GM12878 (cell line): Measurements from ENCODE around the gene KANSL2. TPM values are rescaled to one million over a fixed set of nuclear protein-coding genes. Genes with fewer than 3 reads are reported as not detected.

Experiments used
- CREB1 ChIP-seq: IDR thresholded peaks from 2 replicates; pipeline ENCODE4 v1.6.1; 2012; ENCODE audit warnings: low read depth, mild to moderate bottlenecking, inconsistent platforms
- CTCF ChIP-seq, 3 experiments: IDR thresholded peaks in 2 of 3; conservative IDR thresholded peaks in 1 of 3; 2 replicates each; pipeline ENCODE4 v1.5.1; 2011; ENCODE audit warnings: low read depth in 3 of 3, low read length in 3 of 3, mild to moderate bottlenecking in 3 of 3, control low read depth in 2 of 3, moderate library complexity in 2 of 3, inconsistent platforms in 1 of 3, mixed read lengths in 1 of 3; ENCODE audit not compliant: control insufficient read depth in 2 of 3, insufficient read depth in 1 of 3; ENCODE audit errors: extremely low read depth in 1 of 3
- ETV6 ChIP-seq, 2 experiments: fragments of 450-650 bp in 1 of 2; IDR thresholded peaks in 1 of 2; conservative IDR thresholded peaks in 1 of 2; 2 replicates each; pipeline ENCODE4 v1.6.1; 2014; ENCODE audit warnings: antibody characterized with exemption in 1 of 2, borderline replicate concordance in 1 of 2, low read depth in 1 of 2, mild to moderate bottlenecking in 1 of 2, moderate library complexity in 1 of 2
- FOS ChIP-seq: IDR thresholded peaks from 3 replicates; pipeline ENCODE4 v1.6.1; 2011; ENCODE audit warnings: borderline replicate concordance; ENCODE audit not compliant: insufficient read length; ENCODE audit errors: extremely low read depth
- GATAD2B ChIP-seq: fragments of 450-650 bp; conservative IDR thresholded peaks from 2 replicates; pipeline ENCODE4 v1.6.1; 2017; ENCODE audit warnings: low read depth, mild to moderate bottlenecking, moderate library complexity
- HCFC1 ChIP-seq: fragments of 150-350 bp; IDR thresholded peaks from 2 replicates; pipeline ENCODE4 v1.6.1; 2014; ENCODE audit warnings: low read length
- NFIC ChIP-seq: IDR thresholded peaks from 2 replicates; pipeline ENCODE4 v1.6.1; 2012; ENCODE audit warnings: low read depth, mild to moderate bottlenecking, inconsistent platforms, low read length, moderate library complexity
- NFYB ChIP-seq: IDR thresholded peaks from 2 replicates; pipeline ENCODE4 v1.6.1; 2011; ENCODE audit warnings: low read depth, mild to moderate bottlenecking, low read length, improper control_type of control experiment, moderate library complexity; ENCODE audit not compliant: insufficient read depth
- NKRF ChIP-seq: fragments of 450-650 bp; conservative IDR thresholded peaks from 2 replicates; pipeline ENCODE4 v1.6.1; 2017; ENCODE audit warnings: mild to moderate bottlenecking, moderate library complexity
- NR2F1 ChIP-seq: fragments of 450-650 bp; conservative IDR thresholded peaks from 2 replicates; pipeline ENCODE4 v1.6.1; 2017; ENCODE audit warnings: mild to moderate bottlenecking
- RAD51 ChIP-seq: fragments of 450-650 bp; IDR thresholded peaks from 2 replicates; pipeline ENCODE4 v1.6.1; 2016; ENCODE audit warnings: moderate library complexity, mild to moderate bottlenecking, inconsistent platforms
- RB1 ChIP-seq: fragments of 450-650 bp; formaldehyde crosslinking; IDR thresholded peaks from 2 replicates; pipeline ENCODE4 v1.6.1; 2017; ENCODE audit warnings: mild to moderate bottlenecking, borderline replicate concordance
- RFX5 ChIP-seq: IDR thresholded peaks from 2 replicates; pipeline ENCODE4 v1.6.1; 2011; ENCODE audit warnings: low read depth, low read length, improper control_type of control experiment
- SIN3A ChIP-seq: IDR thresholded peaks from 2 replicates; pipeline ENCODE4 v1.6.1; 2012; ENCODE audit warnings: low read depth, low read length, improper control_type of control experiment
- SMAD5 ChIP-seq: IDR thresholded peaks from 2 replicates; pipeline ENCODE4 v1.6.1; 2016; ENCODE audit warnings: antibody characterized with exemption, low read depth
- SMARCA5 ChIP-seq: fragments of 450-650 bp; IDR thresholded peaks from 2 replicates; pipeline ENCODE4 v1.6.1; 2017; ENCODE audit warnings: mild to moderate bottlenecking
- SMC3 ChIP-seq: IDR thresholded peaks from 2 replicates; pipeline ENCODE4 v1.6.1; 2011; ENCODE audit warnings: low read length, improper control_type of control experiment, borderline replicate concordance
- SREBF2 ChIP-seq: IDR thresholded peaks from 2 replicates; pipeline ENCODE4 v1.6.1; 2012; ENCODE audit warnings: mild to moderate bottlenecking, low read length
- STAT1 ChIP-seq: fragments of 450-650 bp; conservative IDR thresholded peaks from 2 replicates; pipeline ENCODE4 v1.6.1; 2014; ENCODE audit warnings: antibody characterized with exemption, mild to moderate bottlenecking
- SUPT20H ChIP-seq: IDR thresholded peaks from 2 replicates; pipeline ENCODE4 v1.6.1; 2011; ENCODE audit warnings: low read depth, mild to moderate bottlenecking, low read length, moderate library complexity, borderline replicate concordance; ENCODE audit not compliant: control insufficient read depth
- ZBTB33 ChIP-seq: fragments of 450-650 bp; IDR thresholded peaks from 2 replicates; pipeline ENCODE4 v1.6.1; 2017; ENCODE audit warnings: mild to moderate bottlenecking
- ZNF217 ChIP-seq: fragments of 450-650 bp; IDR thresholded peaks from 2 replicates; pipeline ENCODE4 v1.6.1; 2017; ENCODE audit warnings: antibody characterized with exemption, mild to moderate bottlenecking
- ZNF24 ChIP-seq: fragments of 450-650 bp; IDR thresholded peaks from 2 replicates; pipeline ENCODE4 v1.6.1; 2017; ENCODE audit warnings: antibody characterized with exemption, mild to moderate bottlenecking
- polyA plus RNA-seq, 11 experiments: library from polyadenylated mRNA; depleted of rRNA in 4 of 11; unstranded in 6 of 11; stranded (reverse) in 5 of 11; fragments of >200 nt; fragmentation: Nextera tagmentation in 4 of 11; fragmentation: Illumina TruSeq in 1 of 11; extraction: Ambion mirVana in 4 of 11; extraction: Trizol in 1 of 11; gene quantifications; 1 replicate in 1 of 11; 2 replicates in 10 of 11; pipeline versions ENCODE4 v1.2.1 to v1.2.3, GENCODE V29; 2011 to 2016; ENCODE audit warnings: inconsistent platforms in 2 of 11, missing spikeins in 2 of 11, low read depth in 1 of 11
- total RNA-seq, 4 experiments: library from RNA; depleted of rRNA in 3 of 4; stranded (reverse); fragments of >200 nt in 3 of 4; fragmentation: Illumina TruSeq in 1 of 4; extraction: Trizol in 1 of 4; gene quantifications; 2 replicates each; pipeline versions ENCODE4 v1.2.1 to v1.2.3, GENCODE V29; 2013 to 2021
- TF ChIP-seq, protein P1 (sequence below): IDR thresholded peaks from 2 replicates; pipeline ENCODE4 v1.6.1; 2012; ENCODE audit warnings: low read depth, low read length, improper control_type of control experiment
- TF ChIP-seq, protein P2 (sequence below): IDR thresholded peaks from 2 replicates; pipeline ENCODE4 v1.6.1; 2011; ENCODE audit warnings: low read depth, mild to moderate bottlenecking, low read length, moderate library complexity, borderline replicate concordance; ENCODE audit errors: extremely low read depth

Gene KANSL2
- total and polyA plus RNA-seq, 10 of the 15 experiments (the other 5 are each of a cell fraction or from before 2014, with no cell fraction given) = 28.1 to 54.8 (median 40.9) TPM

DNA sequence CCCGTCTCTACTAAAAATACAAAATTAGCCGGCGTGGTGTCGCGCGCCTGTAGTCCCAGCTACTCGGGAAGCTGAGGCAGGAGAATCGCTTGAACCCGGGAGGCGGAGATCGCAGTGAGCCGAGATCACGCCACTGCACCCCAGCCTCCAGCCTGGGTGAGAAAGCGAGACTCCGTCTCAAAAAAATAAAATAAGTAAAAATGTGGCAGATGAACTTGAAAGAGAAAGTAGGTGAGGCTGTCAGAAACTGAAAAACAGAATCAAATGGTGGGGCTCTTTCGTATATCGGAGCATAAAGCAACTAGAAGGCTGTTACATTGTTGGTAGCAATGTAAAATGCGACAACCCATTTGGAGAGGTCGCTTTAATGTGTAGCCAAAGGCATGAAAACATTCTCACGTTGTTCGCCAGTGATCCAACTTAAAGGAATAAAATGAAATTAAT, 35.2 kb upstream of the KANSL2 start (continued):
- TF ChIP-seq, protein P1, sequence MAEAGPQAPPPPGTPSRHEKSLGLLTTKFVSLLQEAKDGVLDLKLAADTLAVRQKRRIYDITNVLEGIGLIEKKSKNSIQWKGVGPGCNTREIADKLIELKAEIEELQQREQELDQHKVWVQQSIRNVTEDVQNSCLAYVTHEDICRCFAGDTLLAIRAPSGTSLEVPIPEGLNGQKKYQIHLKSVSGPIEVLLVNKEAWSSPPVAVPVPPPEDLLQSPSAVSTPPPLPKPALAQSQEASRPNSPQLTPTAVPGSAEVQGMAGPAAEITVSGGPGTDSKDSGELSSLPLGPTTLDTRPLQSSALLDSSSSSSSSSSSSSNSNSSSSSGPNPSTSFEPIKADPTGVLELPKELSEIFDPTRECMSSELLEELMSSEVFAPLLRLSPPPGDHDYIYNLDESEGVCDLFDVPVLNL = no peak
- TF ChIP-seq STAT1 (0 out of 2 replicates have a peak, but pooled peaks have one; percentile 11), SMARCA5 (peak; percentile 77; the same call in 1 of the 2 replicates), NFIC (0 out of 2 replicates have a peak, but pooled peaks have one; percentile 18), SUPT20H (no peak), CREB1 (no peak), ZBTB33 (no peak), NFYB (no peak), ZNF217 (peak; percentile 98; the same call in 1 of the 2 replicates), SIN3A (no peak), GATAD2B (no peak), RB1 (0 out of 2 replicates have a peak, but pooled peaks have one; percentile 10), FOS (no peak), RAD51 (no peak), NKRF (peak; percentile 82), HCFC1 (no peak), NR2F1 (0 out of 2 replicates have a peak, but pooled peaks have one; percentile 17), SMC3 (no peak), SREBF2 (no peak), ZNF24 (0 out of 2 replicates have a peak, but pooled peaks have one; percentile 54), ETV6 (conservative IDR thresholded peaks at IDR 0.05 in 1 of 2, IDR thresholded peaks at IDR 0.05 in 1 of 2; ENCODE audit: borderline replicate concordance in 1 of 2, low read depth in 1 of 2) (no peak), CTCF (IDR thresholded peaks at IDR 0.05 in 2 of 3, conservative IDR thresholded peaks at IDR 0.05 in 1 of 3; ENCODE audit: control insufficient read depth in 2 of 3, extremely low read depth in 1 of 3, insufficient read depth in 1 of 3, low read depth in 3 of 3, low read length in 3 of 3) (no peak), RFX5 (no peak), SMAD5 (no peak)
- TF ChIP-seq, protein P2, sequence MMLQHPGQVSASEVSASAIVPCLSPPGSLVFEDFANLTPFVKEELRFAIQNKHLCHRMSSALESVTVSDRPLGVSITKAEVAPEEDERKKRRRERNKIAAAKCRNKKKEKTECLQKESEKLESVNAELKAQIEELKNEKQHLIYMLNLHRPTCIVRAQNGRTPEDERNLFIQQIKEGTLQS = no peak
